K562 (cell line): ENCODE data around the gene NR3C1. TPM values are rescaled to one million over a fixed set of nuclear protein-coding genes. Genes with fewer than 3 reads are reported as not detected.
A peak's percentile ranks its signal among the peaks of the same experiment; 100 is the strongest.

Experiments used
- BACH1 ChIP-seq: fragments of 200-800 bp; sonication (Bioruptor generic); IDR thresholded peaks from 2 replicates; pipeline ENCODE4 v1.6.1; 2016; ENCODE audit warnings: missing genetic modification characterization, missing compliant biosample characterization
- CREM ChIP-seq: IDR thresholded peaks from 2 replicates; pipeline ENCODE4 v1.6.1; 2014; ENCODE audit warnings: antibody characterized with exemption, low read depth
- ESRRA ChIP-seq: fragments of 450-650 bp; IDR thresholded peaks from 2 replicates; pipeline ENCODE4 v1.6.1; 2014; ENCODE audit warnings: low read depth, mild to moderate bottlenecking, moderate library complexity, borderline replicate concordance
- GATA2 ChIP-seq: sonication (generic); formaldehyde crosslinking; IDR thresholded peaks from 2 replicates; pipeline ENCODE4 v1.4.0; 2020; ENCODE audit warnings: mild to moderate bottlenecking, missing genetic modification reagents
- HDGF ChIP-seq: fragments of 450-650 bp; IDR thresholded peaks from 2 replicates; pipeline ENCODE4 v1.6.1; 2016
- JUND ChIP-seq, 2 experiments: IDR thresholded peaks; 2 replicates in 1 of 2; 3 replicates in 1 of 2; pipeline ENCODE4 v1.6.1; 2011; ENCODE audit warnings: borderline replicate concordance in 2 of 2, low read depth in 2 of 2, low read length in 2 of 2, improper control_type of control experiment in 1 of 2, missing biosample characterization in 1 of 2, missing genetic modification characterization in 1 of 2, missing genetic modification reagents in 1 of 2
- MCM5 ChIP-seq: fragments of 450-650 bp; IDR thresholded peaks from 2 replicates; pipeline ENCODE4 v1.6.1; 2016; ENCODE audit warnings: low read depth
- POLR3G ChIP-seq: IDR thresholded peaks from 2 replicates; pipeline ENCODE4 v1.6.1; 2011; ENCODE audit not compliant: insufficient read length, insufficient replicate concordance; ENCODE audit errors: extremely low read depth
- PREB ChIP-seq: sonication (generic); formaldehyde crosslinking; IDR thresholded peaks from 2 replicates; pipeline ENCODE4 v1.8.1; 2023; ENCODE audit warnings: mild to moderate bottlenecking, missing genetic modification reagents
- SAFB2 ChIP-seq: fragments of 200-400 bp; formaldehyde crosslinking; IDR thresholded peaks from 2 replicates; pipeline ENCODE4 v1.6.1; 2018; ENCODE audit warnings: borderline replicate concordance, low read length, low read depth, moderate library complexity; ENCODE audit not compliant: severe bottlenecking
- SIN3A ChIP-seq, 2 experiments: fragments of 150-350 bp in 1 of 2; IDR thresholded peaks; 2 replicates each; pipeline ENCODE4 v1.6.1; 2011 to 2016; ENCODE audit warnings: borderline replicate concordance in 2 of 2, low read depth in 2 of 2, low read length in 2 of 2, mild to moderate bottlenecking in 2 of 2, moderate library complexity in 2 of 2; ENCODE audit not compliant: control insufficient read depth in 1 of 2
- SMARCA5 ChIP-seq: fragments of 450-650 bp; IDR thresholded peaks from 2 replicates; pipeline ENCODE4 v1.6.1; 2016
- TAF7 ChIP-seq: fragments of 450-650 bp; IDR thresholded peaks from 2 replicates; pipeline ENCODE4 v1.6.1; 2016; ENCODE audit warnings: missing genetic modification characterization, missing compliant biosample characterization
- ZBTB40 ChIP-seq, 2 experiments: fragments of 450-650 bp in 1 of 2; sonication (generic) in 1 of 2; formaldehyde crosslinking in 1 of 2; IDR thresholded peaks; 2 replicates each; pipeline versions ENCODE4 v1.7.1 to v1.9.0; 2016 to 2022; ENCODE audit warnings: inconsistent platforms in 1 of 2, mild to moderate bottlenecking in 1 of 2, missing genetic modification reagents in 1 of 2
- ZNF311 ChIP-seq: fragments of 250-450 bp; sonication (Bioruptor Pico); IDR thresholded peaks from 2 replicates; pipeline ENCODE4 v1.4.0; 2020; ENCODE audit warnings: mild to moderate bottlenecking, moderate library complexity
- ZNF444 ChIP-seq: fragments of 250-450 bp; sonication (Bioruptor Pico); IDR thresholded peaks from 2 replicates; pipeline ENCODE4 v1.4.0; 2020; ENCODE audit warnings: mild to moderate bottlenecking, moderate library complexity
- ZNF561 ChIP-seq: fragments of 450-650 bp; formaldehyde crosslinking; conservative IDR thresholded peaks from 2 replicates; pipeline ENCODE4 v1.4.0; 2020; ENCODE audit warnings: mild to moderate bottlenecking, moderate library complexity
- ZNF668 ChIP-seq: fragments of 250-450 bp; sonication (Bioruptor Pico); IDR thresholded peaks from 2 replicates; pipeline ENCODE4 v1.8.0; 2022; ENCODE audit warnings: mild to moderate bottlenecking, inconsistent platforms
- ZNF75A ChIP-seq: fragments of 450-650 bp; formaldehyde crosslinking; IDR thresholded peaks from 2 replicates; pipeline ENCODE4 v1.4.0; 2020; ENCODE audit warnings: mild to moderate bottlenecking
- polyA plus RNA-seq, 8 experiments: library from polyadenylated mRNA; depleted of rRNA in 4 of 8; stranded (reverse) in 5 of 8; unstranded in 3 of 8; fragments of >200 nt; fragmentation: Nextera tagmentation in 2 of 8; fragmentation: Illumina TruSeq in 1 of 8; extraction: Ambion mirVana in 2 of 8; extraction: Trizol in 1 of 8; gene quantifications; 2 replicates each; pipeline versions ENCODE4 v1.2.1 to v1.2.3, GENCODE V29; 2011 to 2014; ENCODE audit warnings: inconsistent platforms in 1 of 8, missing spikeins in 1 of 8
- total RNA-seq, 7 experiments: library from RNA; depleted of rRNA in 6 of 7; stranded (reverse); fragments of >200 nt in 6 of 7; fragmentation: Illumina TruSeq in 2 of 7; extraction: Trizol in 2 of 7; gene quantifications; 2 replicates each; pipeline versions ENCODE4 v1.2.1 to v1.2.3, GENCODE V29; 2011 to 2021; ENCODE audit warnings: low replicate concordance in 1 of 7

NR3C1 gene
- total and polyA plus RNA-seq, 9 of the 15 experiments (the other 6 are each of a cell fraction or from before 2014, with no cell fraction given), result 8.2 to 36.0 (median 15.0) TPM

GRCh38 chr5:143245929-143246561, 157.4 kb downstream of the NR3C1 start (continued):
- TF ChIP-seq PREB (CRISPR knock-in tag), result no peak
- TF ChIP-seq MCM5, result no peak
- TF ChIP-seq ZNF561 (CRISPR knock-in tag), result no peak
- peak; percentile 98 for TF ChIP-seq JUND (IDR thresholded peaks at IDR 0.05; ENCODE audit: borderline replicate concordance, low read depth, low read length)
- TF ChIP-seq JUND (tag; IDR thresholded peaks at IDR 0.05; ENCODE audit: borderline replicate concordance, low read depth, low read length), result peak; percentile 98
- TF ChIP-seq TAF7 (tag), result no peak
- TF ChIP-seq ZBTB40 (IDR thresholded peaks at IDR 0.05), result no peak
- no peak for TF ChIP-seq ZBTB40 (CRISPR knock-in tag; IDR thresholded peaks at IDR 0.05)
- TF ChIP-seq BACH1, result peak; percentile 55; the same call in 1 of the 2 replicates
- TF ChIP-seq ZNF444, result 0 out of 2 replicates have a peak, but pooled peaks have one; percentile 57
- no peak for TF ChIP-seq ZNF75A (CRISPR knock-in tag)
- no peak for TF ChIP-seq HDGF
- TF ChIP-seq ZNF311 (CRISPR knock-in tag), result no peak; the same call in 1 of the 2 replicates
- TF ChIP-seq ESRRA, result no peak
- TF ChIP-seq SAFB2, result no peak
- no peak for TF ChIP-seq POLR3G
- no peak for TF ChIP-seq SIN3A (IDR thresholded peaks at IDR 0.05; ENCODE audit: borderline replicate concordance in 2 of 2, control insufficient read depth in 1 of 2, low read depth in 2 of 2, low read length in 2 of 2)
- no peak for TF ChIP-seq ZNF668 (CRISPR knock-in tag)
- TF ChIP-seq CREM, result peak; percentile 67
- TF ChIP-seq GATA2 (CRISPR knock-in tag), result no peak
- TF ChIP-seq SMARCA5, result no peak
